ENCODE measurements around the gene CNOT6.

The CNOT6 gene

GRCh38 chr5:180611140-180611850, 117.1 kb downstream of the CNOT6 start:
- no peaks in the 10 kb centered on the region for H3K36me3 ChIP-seq (ENCODE audit: control insufficient read depth, insufficient read depth, low read length)
- H3K27me3 ChIP-seq (ENCODE audit: control insufficient read depth, insufficient read depth, low read length): peaks cover 1% of the 10 kb centered on the region; the same call in 1 of the 2 replicates
- no peak overlapping the region for H3K4me3 ChIP-seq (ENCODE audit: low read depth, low read length)
- H3K9me3 ChIP-seq (ENCODE audit: control insufficient read depth, insufficient read depth, low read length): no peaks in the 10 kb centered on the region
- H3K4me1 ChIP-seq (ENCODE audit: control insufficient read depth, insufficient read depth, low read length): no peaks in the 10 kb centered on the region
- H3K9ac ChIP-seq (ENCODE audit: low read depth, low read length): no peak overlapping the region
- H3K27ac ChIP-seq (ENCODE audit: low read depth, low read length): no peak overlapping the region

DNA sequence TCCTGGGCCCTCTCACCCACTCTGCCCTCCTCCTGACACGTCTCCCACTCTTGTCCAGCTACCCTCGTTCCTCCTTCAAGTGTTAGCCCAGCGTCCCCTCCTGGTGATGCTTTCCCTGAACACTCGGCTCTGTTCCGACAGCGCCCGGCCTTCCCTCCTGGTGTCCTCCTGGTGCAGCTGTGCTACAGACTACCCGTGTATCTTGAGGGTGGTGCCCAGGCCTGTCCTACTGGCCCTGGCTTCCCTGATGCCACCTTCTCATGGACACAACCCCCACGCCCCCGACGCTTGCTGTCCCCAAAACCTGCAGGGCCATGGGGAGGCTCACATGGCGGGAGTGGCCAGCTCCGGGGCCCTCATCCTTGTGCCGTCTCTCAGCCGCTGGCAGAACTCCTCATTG, 118.5 kb downstream of the CNOT6 start:
- Histone ChIP-seq H3K4me1 (ENCODE audit: control insufficient read depth, insufficient read depth, low read length) (no peaks in the 10 kb centered on the region), H3K36me3 (ENCODE audit: control insufficient read depth, insufficient read depth, low read length) (no peaks in the 10 kb centered on the region), H3K4me3 (ENCODE audit: low read depth, low read length) (no peak overlapping the region), H3K27ac (ENCODE audit: low read depth, low read length) (no peak overlapping the region), H3K9me3 (ENCODE audit: control insufficient read depth, insufficient read depth, low read length) (no peaks in the 10 kb centered on the region), H3K9ac (ENCODE audit: low read depth, low read length) (no peak overlapping the region), H3K27me3 (ENCODE audit: control insufficient read depth, insufficient read depth, low read length) (peaks cover 9% of the 10 kb centered on the region)

GRCh38 chr5:180613188-180613813, 119.1 kb downstream of the CNOT6 start:
- H3K4me3 ChIP-seq (ENCODE audit: low read depth, low read length): no peak overlapping the region
- H3K27me3 ChIP-seq (ENCODE audit: control insufficient read depth, insufficient read depth, low read length): peaks cover 10% of the 10 kb centered on the region
- H3K9me3 ChIP-seq (ENCODE audit: control insufficient read depth, insufficient read depth, low read length): no peaks in the 10 kb centered on the region
- H3K27ac ChIP-seq (ENCODE audit: low read depth, low read length): no peak overlapping the region
- H3K4me1 ChIP-seq (ENCODE audit: control insufficient read depth, insufficient read depth, low read length): no peaks in the 10 kb centered on the region
- no peak overlapping the region for H3K9ac ChIP-seq (ENCODE audit: low read depth, low read length)
- no peaks in the 10 kb centered on the region for H3K36me3 ChIP-seq (ENCODE audit: control insufficient read depth, insufficient read depth, low read length)

DNA sequence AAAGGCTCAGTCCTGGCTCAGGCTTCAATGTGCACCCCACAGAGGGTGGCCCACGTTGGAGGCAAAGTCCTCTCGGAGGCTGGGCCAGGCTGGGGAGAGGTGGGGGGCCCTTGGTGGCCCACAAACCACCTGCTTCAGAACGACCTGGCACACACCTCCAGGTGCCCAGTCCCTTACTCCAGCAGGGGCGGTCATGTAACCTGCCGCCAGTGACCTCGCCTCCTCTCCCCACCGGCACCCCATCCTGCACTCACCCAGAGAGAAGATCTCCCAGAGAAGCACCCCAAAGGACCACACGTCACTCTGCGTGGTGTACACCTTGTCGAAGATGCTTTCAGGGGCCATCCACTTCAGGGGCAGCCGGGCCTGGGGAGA, 119.6 kb downstream of the CNOT6 start:
- H3K4me3 ChIP-seq (ENCODE audit: low read depth, low read length): no peak overlapping the region
- no peaks in the 10 kb centered on the region for H3K4me1 ChIP-seq (ENCODE audit: control insufficient read depth, insufficient read depth, low read length)
- H3K36me3 ChIP-seq (ENCODE audit: control insufficient read depth, insufficient read depth, low read length): no peaks in the 10 kb centered on the region
- no peak overlapping the region for H3K27ac ChIP-seq (ENCODE audit: low read depth, low read length)
- no peak overlapping the region for H3K9ac ChIP-seq (ENCODE audit: low read depth, low read length)
- H3K27me3 ChIP-seq (ENCODE audit: control insufficient read depth, insufficient read depth, low read length): peaks cover 15% of the 10 kb centered on the region
- no peaks in the 10 kb centered on the region for H3K9me3 ChIP-seq (ENCODE audit: control insufficient read depth, insufficient read depth, low read length)

- Histone ChIP-seq H3K36me3 (ENCODE audit: control insufficient read depth, insufficient read depth, low read length) (no peaks in the 10 kb centered on the region), H3K4me1 (ENCODE audit: control insufficient read depth, insufficient read depth, low read length) (no peaks in the 10 kb centered on the region), H3K9me3 (ENCODE audit: control insufficient read depth, insufficient read depth, low read length) (no peaks in the 10 kb centered on the region), H3K27ac (ENCODE audit: low read depth, low read length) (no peak overlapping the region), H3K27me3 (ENCODE audit: control insufficient read depth, insufficient read depth, low read length) (peaks cover 15% of the 10 kb centered on the region), H3K9ac (ENCODE audit: low read depth, low read length) (peak overlapping the region; percentile 51; the same call in 1 of the 2 replicates), H3K4me3 (ENCODE audit: low read depth, low read length) (peak overlapping the region; percentile 70)
Measured at GRCh38 chr5:180618487-180618828, 124.3 kb downstream of the CNOT6 start.

- Histone ChIP-seq H3K9ac (ENCODE audit: low read depth, low read length) (peak overlapping the region; percentile 51; the same call in 1 of the 2 replicates), H3K36me3 (ENCODE audit: control insufficient read depth, insufficient read depth, low read length) (no peaks in the 10 kb centered on the region), H3K27me3 (ENCODE audit: control insufficient read depth, insufficient read depth, low read length) (peaks cover 15% of the 10 kb centered on the region), H3K4me3 (ENCODE audit: low read depth, low read length) (peak overlapping the region; percentile 70), H3K27ac (ENCODE audit: low read depth, low read length) (no peak overlapping the region), H3K9me3 (ENCODE audit: control insufficient read depth, insufficient read depth, low read length) (no peaks in the 10 kb centered on the region), H3K4me1 (ENCODE audit: control insufficient read depth, insufficient read depth, low read length) (no peaks in the 10 kb centered on the region)
Measured at GRCh38 chr5:180618829-180619562, 124.8 kb downstream of the CNOT6 start.

DNA sequence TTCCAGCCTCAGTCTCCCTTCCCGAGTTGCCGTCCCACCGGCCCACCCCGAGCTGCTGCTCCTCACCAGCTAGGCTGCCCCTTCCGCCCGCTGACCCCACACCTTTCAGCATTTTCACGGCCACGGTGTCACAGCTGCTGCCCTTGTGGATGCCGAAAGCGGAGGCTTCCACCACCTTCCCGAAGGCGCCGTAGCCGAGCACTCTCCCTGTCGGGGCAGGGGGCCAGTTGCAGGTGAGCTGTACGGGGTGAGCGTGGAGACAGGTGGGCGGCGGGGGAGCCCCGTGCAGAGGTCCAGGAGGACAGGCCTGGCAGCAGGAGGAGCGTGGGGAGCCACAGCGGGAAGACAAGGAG, 125.4 kb downstream of the CNOT6 start:
- Histone ChIP-seq H3K27me3 (ENCODE audit: control insufficient read depth, insufficient read depth, low read length) (peaks cover 15% of the 10 kb centered on the region), H3K36me3 (ENCODE audit: control insufficient read depth, insufficient read depth, low read length) (no peaks in the 10 kb centered on the region), H3K27ac (ENCODE audit: low read depth, low read length) (no peak overlapping the region), H3K4me3 (ENCODE audit: low read depth, low read length) (peak overlapping the region; percentile 70; the same call in 1 of the 2 replicates), H3K9ac (ENCODE audit: low read depth, low read length) (no peak overlapping the region), H3K9me3 (ENCODE audit: control insufficient read depth, insufficient read depth, low read length) (no peaks in the 10 kb centered on the region), H3K4me1 (ENCODE audit: control insufficient read depth, insufficient read depth, low read length) (no peaks in the 10 kb centered on the region)

DNA sequence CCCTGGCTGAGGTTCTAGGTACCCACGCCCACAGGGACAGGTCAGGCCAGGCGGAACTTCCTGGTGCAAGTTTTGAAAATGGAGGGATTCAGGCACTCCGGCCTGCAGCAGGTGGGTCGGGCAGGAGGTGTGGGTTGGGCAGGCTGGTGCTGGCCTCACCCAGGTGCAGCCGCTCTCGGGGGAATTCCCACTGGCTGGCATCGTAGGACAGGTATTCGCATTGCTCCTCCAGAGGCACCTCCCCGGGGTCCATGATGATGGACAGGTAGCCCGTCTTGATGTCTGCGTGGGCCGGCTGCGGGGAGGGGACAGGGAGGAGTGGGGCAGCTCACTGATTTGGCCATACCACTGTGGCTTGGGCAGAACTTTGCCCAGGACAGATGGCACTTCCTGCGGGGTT, 125.8 kb downstream of the CNOT6 start:
- H3K4me1 ChIP-seq (ENCODE audit: control insufficient read depth, insufficient read depth, low read length): no peaks in the 10 kb centered on the region
- H3K4me3 ChIP-seq (ENCODE audit: low read depth, low read length): no peak overlapping the region
- H3K9ac ChIP-seq (ENCODE audit: low read depth, low read length): no peak overlapping the region
- H3K36me3 ChIP-seq (ENCODE audit: control insufficient read depth, insufficient read depth, low read length): no peaks in the 10 kb centered on the region
- no peaks in the 10 kb centered on the region for H3K9me3 ChIP-seq (ENCODE audit: control insufficient read depth, insufficient read depth, low read length)
- peaks cover 15% of the 10 kb centered on the region for H3K27me3 ChIP-seq (ENCODE audit: control insufficient read depth, insufficient read depth, low read length)
- no peak overlapping the region for H3K27ac ChIP-seq (ENCODE audit: low read depth, low read length)

GRCh38 chr5:180621311-180621710, 127.1 kb downstream of the CNOT6 start:
- no peak overlapping the region for H3K27ac ChIP-seq (ENCODE audit: low read depth, low read length)
- no peaks in the 10 kb centered on the region for H3K4me1 ChIP-seq (ENCODE audit: control insufficient read depth, insufficient read depth, low read length)
- peaks cover 14% of the 10 kb centered on the region for H3K27me3 ChIP-seq (ENCODE audit: control insufficient read depth, insufficient read depth, low read length)
- H3K9me3 ChIP-seq (ENCODE audit: control insufficient read depth, insufficient read depth, low read length): no peaks in the 10 kb centered on the region
- no peak overlapping the region for H3K4me3 ChIP-seq (ENCODE audit: low read depth, low read length)
- no peak overlapping the region for H3K9ac ChIP-seq (ENCODE audit: low read depth, low read length)
- H3K36me3 ChIP-seq (ENCODE audit: control insufficient read depth, insufficient read depth, low read length): no peaks in the 10 kb centered on the region

GRCh38 chr5:180622910-180623309, 128.7 kb downstream of the CNOT6 start:
- H3K4me1 ChIP-seq (ENCODE audit: control insufficient read depth, insufficient read depth, low read length): no peaks in the 10 kb centered on the region
- no peak overlapping the region for H3K4me3 ChIP-seq (ENCODE audit: low read depth, low read length)
- peaks cover 7% of the 10 kb centered on the region for H3K27me3 ChIP-seq (ENCODE audit: control insufficient read depth, insufficient read depth, low read length)
- H3K9me3 ChIP-seq (ENCODE audit: control insufficient read depth, insufficient read depth, low read length): no peaks in the 10 kb centered on the region
- H3K9ac ChIP-seq (ENCODE audit: low read depth, low read length): no peak overlapping the region
- H3K27ac ChIP-seq (ENCODE audit: low read depth, low read length): no peak overlapping the region
- no peaks in the 10 kb centered on the region for H3K36me3 ChIP-seq (ENCODE audit: control insufficient read depth, insufficient read depth, low read length)

GRCh38 chr5:180623411-180623834, 129.2 kb downstream of the CNOT6 start:
- no peak overlapping the region for H3K9ac ChIP-seq (ENCODE audit: low read depth, low read length)
- H3K4me1 ChIP-seq (ENCODE audit: control insufficient read depth, insufficient read depth, low read length): no peaks in the 10 kb centered on the region
- H3K9me3 ChIP-seq (ENCODE audit: control insufficient read depth, insufficient read depth, low read length): no peaks in the 10 kb centered on the region
- no peak overlapping the region for H3K4me3 ChIP-seq (ENCODE audit: low read depth, low read length)
- H3K27ac ChIP-seq (ENCODE audit: low read depth, low read length): no peak overlapping the region
- H3K36me3 ChIP-seq (ENCODE audit: control insufficient read depth, insufficient read depth, low read length): no peaks in the 10 kb centered on the region
- peaks cover 4% of the 10 kb centered on the region for H3K27me3 ChIP-seq (ENCODE audit: control insufficient read depth, insufficient read depth, low read length)
